Amniotic epithelial cell (primary cell): Measurements from ENCODE around the gene CCR7.

Source experiments
- DNase-seq: peaks from one replicate; pipeline ENCODE4 v3.0.0-alpha.2; 2010; ENCODE audit warnings: low read depth

Gene CCR7

DNA sequence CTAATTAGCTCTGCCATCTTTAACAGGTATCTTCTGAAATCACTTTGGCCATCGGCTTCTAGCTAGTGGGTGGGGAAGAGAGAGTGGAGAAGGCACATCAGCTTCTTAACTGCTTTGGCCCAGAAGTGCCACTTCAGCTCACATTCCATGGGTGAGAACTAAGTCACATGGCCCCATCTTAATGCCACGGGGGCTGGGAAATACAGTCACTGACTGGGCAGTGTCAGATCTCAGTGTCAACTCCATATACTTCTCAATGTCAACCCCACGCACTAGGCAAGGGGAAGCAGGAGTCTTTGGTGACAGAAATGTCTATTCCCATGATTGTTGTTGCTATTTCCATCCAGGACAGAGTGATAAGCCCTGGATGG is 29.4 kb downstream of the CCR7 start:
- no peak for DNase-seq

DNA sequence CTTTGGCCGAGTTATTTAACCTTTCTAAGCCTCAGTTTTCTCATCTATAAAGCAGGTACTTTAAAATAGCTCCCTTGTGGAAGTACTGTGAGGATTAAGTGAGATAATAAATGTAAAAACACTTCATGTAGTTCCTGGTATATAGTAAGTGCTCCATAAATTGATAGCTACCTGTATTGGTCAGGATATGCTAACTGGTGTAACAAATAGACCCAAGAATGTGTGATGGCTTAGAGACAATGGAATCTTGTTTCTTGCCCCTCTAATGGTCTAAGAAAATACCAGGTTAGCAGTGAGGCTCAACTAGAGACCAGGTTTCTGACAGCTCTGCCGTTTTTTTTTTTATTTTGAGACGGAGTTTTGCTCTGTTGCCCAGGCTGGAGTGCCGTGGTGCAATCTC is 29.8 kb downstream of the CCR7 start:
- no peak for DNase-seq

DNA sequence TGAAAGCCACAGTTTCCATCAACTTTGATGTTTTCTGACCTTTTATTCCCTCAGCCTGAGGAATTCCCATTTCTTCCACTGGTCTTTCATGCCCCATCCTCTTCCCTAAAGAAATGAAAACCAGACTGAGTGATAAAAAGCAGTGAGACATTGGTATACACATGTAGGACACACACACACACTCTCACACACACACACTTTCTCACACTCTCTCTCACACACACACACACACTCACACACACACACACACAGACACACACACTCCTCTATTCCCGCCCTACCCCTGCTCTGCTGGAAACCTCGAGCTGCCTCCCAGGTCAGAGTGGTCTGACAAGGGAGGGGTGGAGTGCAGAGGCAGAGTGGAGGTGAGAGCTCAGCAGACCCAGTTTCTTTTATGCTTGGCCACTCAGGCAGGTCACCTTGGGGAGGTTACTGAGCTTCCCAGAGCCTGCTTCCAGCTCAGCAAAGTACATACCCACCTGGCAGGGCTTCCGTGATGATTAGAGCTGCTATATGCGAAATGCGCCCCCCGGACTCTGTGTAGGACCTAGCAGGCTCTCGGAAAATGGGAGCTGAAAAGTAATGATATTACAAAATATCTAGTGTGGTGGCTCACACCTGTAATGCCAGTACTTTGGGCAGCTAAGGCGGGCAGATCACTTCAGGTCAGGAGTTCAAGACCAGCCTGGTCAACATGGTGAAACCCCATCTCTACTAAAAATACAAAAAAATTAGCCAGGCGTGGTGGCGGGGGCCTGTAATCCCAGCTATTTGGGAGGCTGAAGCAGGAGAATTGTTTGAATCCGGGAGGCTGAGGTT is 30.7 kb downstream of the CCR7 start:
- no peak for DNase-seq

DNA sequence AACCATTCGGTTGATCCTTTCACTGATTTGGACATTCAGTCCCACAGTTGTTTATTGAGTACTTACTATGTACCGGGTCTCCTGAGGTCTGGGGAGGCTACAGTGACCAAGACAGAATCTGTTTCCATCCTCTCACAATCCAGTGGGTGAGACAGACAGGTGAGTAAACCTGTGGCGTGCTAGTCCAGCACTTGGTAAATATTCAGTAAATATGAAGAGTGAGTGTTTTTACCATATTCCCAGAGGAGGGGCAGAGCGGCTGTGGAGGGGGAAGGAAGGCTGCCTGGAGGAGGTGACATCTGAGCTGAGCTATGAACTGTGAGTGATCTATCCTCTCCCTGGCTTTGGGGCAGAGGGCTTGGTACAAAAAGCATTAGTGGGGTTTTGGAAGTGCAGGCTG is 31.4 kb downstream of the CCR7 start:
- no peak for DNase-seq

DNA sequence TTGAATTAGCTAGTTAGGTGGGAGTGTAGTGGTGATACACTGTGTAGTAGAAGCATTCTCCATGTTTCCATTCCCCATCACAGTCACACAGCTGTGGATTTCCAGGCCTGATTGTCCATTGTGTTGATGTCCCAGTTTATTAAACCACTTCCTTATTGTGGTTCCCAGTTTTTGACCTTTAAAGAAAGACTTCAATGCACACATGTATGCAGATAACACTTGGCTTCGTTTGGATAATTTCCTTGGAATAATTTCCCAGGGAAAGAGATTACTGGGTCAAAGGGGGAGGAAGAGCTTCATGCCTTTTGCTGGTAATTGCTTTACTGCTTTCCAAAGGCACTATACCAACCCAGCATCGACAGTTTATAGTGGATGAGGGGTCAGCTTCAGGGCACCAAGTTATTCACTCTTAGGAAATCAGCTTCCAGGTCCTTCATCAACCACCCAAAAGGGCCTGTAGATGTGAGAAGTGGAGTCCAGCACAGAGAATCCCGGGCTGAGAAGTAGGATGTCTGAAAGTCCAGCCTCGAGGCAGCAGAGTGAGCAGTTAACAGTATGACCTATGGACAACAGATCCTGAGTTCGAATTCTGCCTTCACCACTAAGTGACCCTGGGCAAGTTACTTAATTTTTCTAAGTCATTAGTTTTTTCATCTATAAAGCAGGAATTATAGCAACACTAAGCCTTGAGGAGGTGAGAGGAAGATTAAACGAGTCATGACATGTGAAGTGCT is 32.6 kb downstream of the CCR7 start:
- peak; percentile 64 for DNase-seq

DNA sequence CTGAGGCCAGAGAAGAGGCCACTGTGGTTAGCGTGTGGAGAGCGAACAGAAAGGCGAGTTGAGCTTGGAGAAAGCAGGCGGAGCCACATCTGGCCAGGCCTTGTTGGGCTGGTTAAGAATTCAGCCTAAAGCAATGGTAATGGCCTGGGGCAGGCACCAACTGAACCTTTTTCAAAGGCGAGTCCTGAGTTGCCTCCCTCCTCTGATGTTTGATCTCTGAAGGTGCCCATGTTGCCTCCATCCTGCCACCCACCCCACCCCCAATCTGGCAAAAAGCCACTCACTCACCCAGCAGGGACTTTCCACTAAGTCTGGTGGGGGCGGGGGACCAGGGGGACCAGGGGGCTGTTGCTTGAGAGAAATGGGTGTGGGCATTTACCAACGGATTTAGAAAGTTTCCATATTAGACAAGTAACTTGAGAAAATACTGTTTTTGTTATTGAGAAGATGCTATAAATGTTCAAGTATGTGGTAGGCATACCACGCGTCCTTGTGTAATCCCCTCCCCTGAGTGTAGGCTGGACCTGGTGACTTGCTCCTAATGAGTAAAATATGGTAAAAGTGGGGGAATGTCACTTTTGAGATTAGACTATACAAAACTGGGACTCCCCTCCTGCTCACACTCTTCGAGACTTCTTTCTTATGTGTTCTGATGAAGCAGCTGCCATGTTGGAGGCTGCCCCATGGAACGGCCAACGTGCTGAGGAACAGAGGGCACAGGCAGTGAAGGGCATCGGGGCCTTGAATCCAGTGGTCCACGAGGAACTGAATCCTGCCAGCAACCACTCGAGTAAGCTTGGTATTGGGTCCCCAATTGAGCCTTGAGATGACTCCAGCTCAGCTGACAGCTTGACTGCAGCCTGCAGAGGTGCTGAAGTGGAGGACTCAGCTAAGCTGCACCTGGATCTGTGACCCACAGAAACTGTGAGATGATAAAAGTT is 34.0 kb downstream of the CCR7 start:
- no peak for DNase-seq

DNA sequence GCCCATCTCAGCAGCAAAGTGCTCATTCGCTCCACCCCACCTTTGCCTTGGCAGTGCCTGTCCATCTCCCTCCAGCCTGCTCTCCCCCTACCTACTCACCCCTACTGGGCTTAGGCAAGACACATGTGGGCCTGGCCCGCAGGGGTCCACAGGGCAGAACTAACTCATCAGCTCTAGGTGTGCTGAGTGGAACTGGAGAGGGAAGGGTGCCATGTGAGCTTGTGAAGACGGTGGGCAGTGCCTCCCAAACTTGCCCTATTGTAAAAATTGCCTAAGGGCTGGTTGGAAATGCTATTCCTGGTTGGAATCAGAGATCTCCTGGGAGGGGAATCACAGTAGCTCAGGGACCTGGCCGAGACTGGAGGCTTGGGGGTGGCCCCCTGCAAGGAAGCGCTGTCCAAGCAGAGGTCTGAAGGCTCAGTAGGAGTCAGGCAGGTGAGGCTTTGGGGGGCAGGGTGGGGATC is 34.7 kb downstream of the CCR7 start:
- no peak for DNase-seq

DNA sequence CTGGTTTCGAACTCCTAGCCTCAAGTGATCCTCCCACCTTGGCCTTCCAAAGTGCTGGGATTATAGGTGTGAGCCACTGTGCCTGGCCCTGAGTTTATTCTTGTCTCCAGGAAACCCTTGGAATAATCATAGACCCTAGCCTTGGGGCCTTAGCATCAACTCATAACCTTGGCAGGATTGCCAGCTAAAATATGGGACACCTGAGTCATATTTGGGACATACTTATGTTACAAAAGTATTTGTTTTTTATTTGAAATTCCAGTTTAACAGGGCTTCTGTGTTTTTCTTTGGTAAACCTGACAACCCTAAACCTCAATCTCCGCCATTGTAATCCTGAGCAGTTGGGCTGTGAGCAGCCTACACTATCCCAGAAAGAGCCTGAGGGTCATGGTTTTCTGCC is 35.3 kb downstream of the CCR7 start:
- DNase-seq: no peak

DNA sequence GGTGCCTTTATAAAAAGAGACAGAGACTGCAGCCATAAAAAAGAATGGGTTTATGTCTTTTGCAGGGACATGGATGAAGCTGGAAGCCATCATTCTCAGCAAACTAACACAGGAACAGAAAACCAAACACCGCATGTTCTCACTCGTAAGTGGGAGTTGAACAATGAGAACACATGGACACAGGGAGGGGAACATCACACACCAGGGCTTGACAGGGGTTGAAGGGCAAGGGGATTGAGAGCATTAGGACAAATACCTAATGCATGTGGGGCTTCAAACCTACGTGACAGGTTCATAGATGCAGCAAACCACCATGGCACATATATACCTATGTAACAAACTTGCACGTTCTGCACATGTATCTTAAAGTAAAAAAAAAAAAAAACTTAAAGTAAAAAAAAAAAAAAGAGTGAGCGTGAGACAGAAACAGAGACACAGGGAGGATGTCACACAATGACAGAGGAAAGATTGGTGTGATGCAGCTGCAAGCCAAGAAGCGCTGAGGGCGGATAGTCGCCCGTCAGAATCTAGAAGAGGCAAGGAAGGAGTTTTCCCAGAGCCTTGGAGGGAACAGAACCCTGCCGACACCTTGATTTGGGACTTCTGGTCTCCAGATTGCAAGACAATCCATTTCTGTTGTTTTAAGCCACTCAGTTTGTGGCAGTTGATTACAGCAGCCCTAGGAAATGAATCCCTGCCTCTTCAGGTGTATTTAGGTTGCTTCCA is 36.4 kb downstream of the CCR7 start:
- DNase-seq: no peak

DNA sequence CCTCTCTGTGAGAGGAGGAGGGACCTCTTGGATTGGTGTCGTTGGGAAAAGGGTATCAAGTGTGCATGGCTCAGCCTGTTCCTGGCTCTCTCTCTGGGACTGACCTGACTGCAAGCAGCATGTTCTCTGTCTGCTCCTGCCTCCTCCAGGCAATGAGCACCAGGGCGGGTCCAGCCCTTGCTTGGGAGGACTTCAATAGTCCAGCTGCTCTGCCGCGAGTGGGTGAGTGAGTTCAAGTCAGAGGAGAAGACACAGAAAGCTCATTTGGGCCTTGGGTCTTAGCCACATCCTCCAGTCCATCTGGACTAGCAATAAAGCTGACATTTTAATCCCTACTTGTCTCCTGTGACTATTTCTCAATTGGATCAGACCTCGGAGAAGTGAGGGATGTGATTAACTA is 38.6 kb downstream of the CCR7 start:
- DNase-seq: peak; percentile 78

DNA sequence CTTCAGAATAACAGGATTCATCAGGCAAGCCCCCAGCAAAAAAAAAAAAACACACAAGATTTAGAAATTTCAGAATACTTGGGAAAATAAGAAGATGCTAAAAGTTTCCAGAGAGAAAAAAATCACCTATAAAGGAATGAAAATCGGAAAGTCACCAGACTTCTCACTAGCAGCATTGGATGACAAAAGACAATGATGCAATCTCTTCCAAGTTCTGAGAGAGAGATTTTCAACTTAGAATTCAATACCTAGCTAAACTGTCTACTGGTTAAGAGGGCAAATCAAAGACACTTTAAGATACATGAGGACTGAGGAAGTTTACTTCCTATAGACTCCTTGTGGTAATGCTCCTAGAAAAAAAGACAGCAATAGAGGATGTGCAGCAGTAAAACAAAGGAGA is 40.0 kb downstream of the CCR7 start:
- no peak for DNase-seq

DNA sequence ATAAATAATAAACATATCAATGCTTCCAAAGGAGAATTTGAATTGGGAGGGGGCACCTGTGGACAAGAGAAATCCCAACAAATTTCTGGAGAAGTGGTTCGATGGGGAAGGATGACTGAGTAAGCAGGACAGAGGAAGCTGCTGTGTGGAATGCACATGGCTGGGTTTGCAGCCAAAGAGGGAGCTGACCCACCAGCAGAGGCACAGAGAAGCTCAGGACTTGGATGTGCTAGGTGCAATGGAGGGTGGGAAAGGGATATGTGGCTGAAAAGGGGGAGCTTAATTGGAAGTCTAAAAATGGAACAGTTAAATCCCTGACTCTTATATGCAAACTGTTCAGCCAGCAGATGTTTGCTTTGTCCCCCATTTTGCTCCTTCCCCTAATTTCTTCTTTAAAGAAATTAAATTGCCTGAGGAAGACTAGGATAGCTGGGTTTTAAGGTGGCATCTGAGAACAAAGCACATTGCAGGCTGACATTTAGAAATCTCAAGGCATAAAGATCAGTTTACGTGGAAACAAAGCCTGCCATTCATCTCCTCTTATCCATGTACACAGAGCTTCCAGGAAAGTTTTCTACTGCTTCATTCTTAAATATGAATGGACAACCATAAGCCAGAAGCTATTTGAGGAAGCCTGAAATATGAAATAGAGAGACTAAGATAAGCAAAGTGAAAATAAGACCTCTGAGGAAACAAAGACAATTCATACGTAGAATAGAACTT is 40.9 kb downstream of the CCR7 start:
- peak; percentile 66 for DNase-seq

DNA sequence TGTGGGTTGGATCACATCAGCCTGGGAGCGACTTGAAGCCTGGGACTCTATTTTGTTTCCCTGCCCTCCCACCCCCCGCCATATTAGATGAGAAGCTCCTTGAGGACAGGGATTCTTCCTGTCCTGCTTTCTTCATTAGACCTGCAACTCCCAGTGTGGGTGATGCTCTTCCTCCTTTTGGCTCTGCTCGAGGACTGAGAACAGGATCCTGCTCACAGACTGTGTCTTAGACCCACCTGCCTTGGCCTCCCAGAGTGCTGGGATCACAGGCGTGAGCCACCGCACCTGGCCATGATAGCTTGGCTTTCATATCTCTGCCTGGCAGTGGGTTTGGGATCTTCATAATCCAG is 42.3 kb downstream of the CCR7 start:
- DNase-seq: no peak

DNA sequence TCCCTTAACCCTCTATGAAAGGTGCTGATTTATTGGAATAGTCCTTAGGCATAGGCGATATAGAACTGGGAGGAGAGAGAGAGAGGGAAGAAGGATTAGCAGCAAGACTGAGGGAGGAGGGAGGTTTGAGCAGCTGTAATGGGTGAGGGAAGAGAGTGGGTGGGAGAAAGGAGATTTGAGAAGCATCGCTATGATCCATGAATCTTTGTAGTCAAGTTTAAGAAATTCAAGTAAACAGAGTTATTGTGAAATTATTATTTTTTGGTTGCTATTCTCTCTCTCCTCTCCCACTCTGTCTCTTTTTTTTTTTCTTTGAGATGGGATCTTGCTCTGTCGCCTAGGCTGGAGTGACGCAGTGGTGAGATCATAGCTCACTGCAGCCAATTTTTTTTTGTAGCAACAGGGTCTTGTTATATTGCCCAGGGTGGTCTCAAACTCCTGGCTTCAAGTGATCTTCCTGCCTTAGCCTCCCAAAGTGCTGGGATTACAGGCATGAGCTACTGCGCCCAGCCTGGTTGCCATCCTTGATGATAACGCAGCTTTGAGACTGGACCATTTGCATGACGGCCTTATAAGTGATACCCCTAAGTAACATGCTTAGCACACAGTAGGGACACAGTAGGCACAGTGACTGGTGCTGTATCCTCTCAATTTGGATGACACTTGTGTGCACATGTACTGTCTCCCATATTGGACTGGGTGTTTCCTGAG is 42.9 kb downstream of the CCR7 start:
- DNase-seq: peak; percentile 98

DNA sequence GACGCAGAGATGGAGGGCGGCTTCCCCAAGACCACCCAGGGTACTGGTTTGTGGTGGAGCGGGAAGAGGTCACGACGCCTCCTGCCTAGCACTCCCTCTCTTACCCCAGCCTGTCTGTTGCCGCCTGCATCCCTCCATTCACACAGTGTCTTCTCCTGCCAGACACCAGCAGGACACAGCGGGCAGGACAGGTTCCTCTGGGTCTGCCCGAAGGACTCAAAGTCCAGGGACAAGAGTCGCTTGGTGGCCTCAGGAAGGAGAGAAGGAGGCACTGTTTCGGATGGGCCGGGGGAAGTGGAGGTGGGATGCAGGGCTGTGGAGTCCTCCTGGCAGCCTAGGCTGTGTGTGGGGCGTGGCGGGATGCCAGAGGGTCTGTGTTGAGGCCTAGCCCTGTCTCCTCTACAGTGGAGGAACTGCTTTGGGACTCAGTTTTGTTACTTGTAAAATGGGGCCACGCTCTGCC is 44.2 kb downstream of the CCR7 start:
- DNase-seq: no peak

DNA sequence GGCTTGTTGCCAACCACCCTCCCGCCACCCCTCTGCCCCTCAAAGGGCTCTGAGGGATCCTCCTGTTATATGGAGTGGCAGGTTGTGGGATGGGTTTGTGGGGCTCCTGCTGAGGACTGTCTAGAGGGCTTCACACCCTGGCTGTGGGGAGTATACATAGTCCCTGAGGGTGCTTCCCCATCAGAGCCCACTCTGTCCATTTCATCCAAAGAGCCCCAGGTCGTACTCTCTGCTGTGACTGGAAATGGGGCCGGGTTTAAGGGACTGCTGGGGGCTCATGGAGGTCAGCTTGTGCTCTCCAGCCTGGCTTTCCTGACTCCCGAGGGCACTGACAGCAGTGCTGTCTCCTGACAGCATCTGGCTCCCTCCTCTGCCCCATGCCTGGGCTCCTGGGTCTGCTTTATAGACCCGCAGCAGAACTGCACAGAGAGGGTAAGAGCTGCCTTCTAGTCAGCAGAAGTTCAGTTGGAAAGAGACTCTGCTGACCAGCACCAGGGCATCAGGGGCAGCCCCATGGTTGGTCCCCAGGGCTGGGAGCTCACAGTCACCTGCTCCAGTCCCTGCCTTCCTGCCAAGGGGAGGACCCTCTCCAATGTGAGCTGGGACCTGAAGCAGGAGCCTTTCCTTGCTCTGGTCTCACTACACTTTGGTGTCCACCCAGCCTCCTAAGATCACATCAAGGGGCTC is 46.0 kb downstream of the CCR7 start:
- DNase-seq: no peak

DNA sequence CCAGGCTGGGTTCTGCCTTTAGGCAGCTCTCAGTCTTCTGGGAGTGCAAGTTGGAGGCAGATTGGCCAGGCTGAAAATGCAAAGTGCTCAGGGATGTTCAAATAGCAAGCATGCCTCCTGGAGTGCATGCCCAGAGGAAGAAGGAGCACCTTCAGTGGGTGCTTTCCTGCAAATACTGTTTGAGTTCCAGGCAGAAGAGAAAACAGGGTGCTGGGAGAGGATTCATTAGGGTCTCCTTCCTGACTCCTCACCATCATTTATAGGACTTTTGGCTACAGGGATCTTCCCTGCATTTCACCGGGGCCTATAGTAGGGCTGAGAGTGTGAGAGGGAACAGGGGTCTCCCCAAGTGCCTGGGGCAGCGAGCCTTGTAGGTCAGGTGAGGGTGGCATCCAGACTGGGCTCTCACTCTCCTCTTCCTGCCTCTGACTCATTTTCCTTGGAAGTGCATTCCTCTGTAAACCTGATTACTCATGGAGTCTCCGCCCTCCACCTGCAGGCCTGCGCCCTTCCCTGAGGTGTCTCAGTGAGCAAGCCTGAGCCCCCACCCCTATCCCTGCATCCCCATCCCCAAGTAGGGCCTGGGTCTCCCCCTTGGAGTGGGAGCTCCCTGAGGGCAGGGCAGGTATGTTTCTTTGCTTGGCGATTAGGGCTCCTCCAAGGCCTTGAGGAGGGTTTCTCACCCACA is 46.7 kb downstream of the CCR7 start:
- DNase-seq: peak; percentile 61

DNA sequence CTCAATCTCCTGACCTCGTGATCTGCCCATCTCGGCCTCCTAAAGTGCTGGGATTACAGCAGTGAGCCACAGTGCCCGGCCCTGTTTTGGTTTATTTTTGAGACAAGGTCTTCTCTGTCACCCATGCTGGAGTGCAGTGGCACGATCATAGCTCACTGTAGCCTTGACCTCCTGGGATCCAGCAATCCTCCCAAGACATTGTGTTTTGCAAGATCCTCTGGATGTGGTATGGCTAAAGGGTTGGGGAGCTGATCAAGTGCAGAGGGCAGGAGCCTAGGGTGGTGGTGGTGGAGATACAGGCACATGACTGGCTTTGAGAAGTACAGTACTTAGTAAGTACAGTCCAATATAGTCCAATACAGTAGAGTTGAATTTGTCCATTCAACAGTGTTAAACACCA is 47.3 kb downstream of the CCR7 start:
- no peak for DNase-seq

DNA sequence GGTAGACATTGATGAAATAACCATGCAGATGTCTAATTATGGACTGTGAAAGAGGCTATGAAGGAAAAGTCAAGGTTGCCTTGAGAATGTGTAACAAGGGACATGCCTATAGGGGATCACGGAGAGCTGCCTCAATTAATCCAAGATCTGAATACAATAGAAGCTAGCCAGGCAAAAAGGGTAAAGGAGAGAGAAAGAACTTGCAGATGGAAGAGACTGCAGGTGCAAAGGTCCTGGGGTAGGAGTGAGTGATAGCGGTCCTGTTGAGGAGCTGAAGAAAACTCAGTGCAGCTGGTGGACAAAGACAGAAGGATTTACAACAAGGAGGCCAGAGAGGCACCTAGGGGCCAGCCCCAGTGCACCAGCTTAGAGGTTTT is 48.0 kb downstream of the CCR7 start:
- DNase-seq: no peak
